SK-N-MC (cell line): Measurements from ENCODE around the gene YBX2.

Experiments
- EZH2 ChIP-seq: fragments of 200-600 bp; sonication (generic); IDR thresholded peaks from one replicate; pipeline ENCODE4 v1.6.1; 2017; ENCODE audit warnings: antibody characterized with exemption
- FOXP2 ChIP-seq: optimal IDR thresholded peaks from 2 replicates; pipeline ENCODE3; 2011; ENCODE audit warnings: mild to moderate bottlenecking, moderate library complexity; ENCODE audit not compliant: insufficient read depth; ENCODE audit errors: extremely low read length, control extremely low read depth

GRCh38 chr17:7258731-7259554 lies 35.5 kb downstream of the YBX2 start:
- no peak for TF ChIP-seq FOXP2
- no peak for TF ChIP-seq EZH2
